HG03280 (cell line): ENCODE measurements around the gene AK8.
"Not testable (repeated sequence)": the region's sequence is repeated elsewhere in the genome, so short reads cannot be mapped to it uniquely, and the experiment has no call there.

ENCODE experiments used
- ATAC-seq: cut with Tn5 transposase; IDR thresholded peaks from one replicate; pipeline ENCODE4 v1.9.1; 2021; ENCODE audit warnings: mild to moderate bottlenecking, moderate library complexity; ENCODE audit not compliant: unreplicated experiment

Gene AK8

GRCh38 chr9:132774886-132775285 is 103.2 kb downstream of the AK8 start:
- ATAC-seq = no peak

GRCh38 chr9:132773764-132774339 is 104.2 kb downstream of the AK8 start:
- ATAC-seq = no peak

GRCh38 chr9:132773093-132773492 is 105.0 kb downstream of the AK8 start:
- no peak for ATAC-seq

- not testable (repeated sequence) for ATAC-seq
Observed at GRCh38 chr9:132771752-132772151, 106.3 kb downstream of the AK8 start.

GRCh38 chr9:132770770-132771310 is 107.2 kb downstream of the AK8 start:
- no peak for ATAC-seq

- ATAC-seq = peak; percentile 57
Observed at GRCh38 chr9:132769906-132770769, 107.9 kb downstream of the AK8 start.

GRCh38 chr9:132768932-132769905 is 108.9 kb downstream of the AK8 start:
- ATAC-seq = peak; percentile 52

- ATAC-seq = no peak
Observed at GRCh38 chr9:132763574-132763973, 114.5 kb downstream of the AK8 start.

GRCh38 chr9:132762896-132763295 is 115.2 kb downstream of the AK8 start:
- ATAC-seq = no peak

- ATAC-seq = no peak
Observed at GRCh38 chr9:132761602-132762001, 116.5 kb downstream of the AK8 start.

- no peak for ATAC-seq
Observed at GRCh38 chr9:132760057-132760456, 118.0 kb downstream of the AK8 start.

- no peak for ATAC-seq
Observed at GRCh38 chr9:132757016-132757415, 121.1 kb downstream of the AK8 start.

GRCh38 chr9:132756214-132756845 is 121.8 kb downstream of the AK8 start:
- no peak for ATAC-seq

- ATAC-seq = no peak
Observed at GRCh38 chr9:132755096-132755495, 123.0 kb downstream of the AK8 start.

- ATAC-seq = no peak
Observed at GRCh38 chr9:132754236-132754635, 123.8 kb downstream of the AK8 start.

- no peak for ATAC-seq
Observed at GRCh38 chr9:132753593-132753880, 124.5 kb downstream of the AK8 start.

GRCh38 chr9:132752877-132753592 is 125.0 kb downstream of the AK8 start:
- ATAC-seq = no peak

GRCh38 chr9:132750668-132751067 is 127.4 kb downstream of the AK8 start:
- no peak for ATAC-seq

- no peak for ATAC-seq
Observed at GRCh38 chr9:132749306-132749705, 128.8 kb downstream of the AK8 start.

GRCh38 chr9:132748450-132748849 is 129.6 kb downstream of the AK8 start:
- ATAC-seq = no peak
